Peyer's patch (tissue), 4 donors: ENCODE measurements around the gene HCN2. TPM values are rescaled to one million over a fixed set of nuclear protein-coding genes. Genes with fewer than 3 reads are reported as not detected.
A peak's percentile ranks its signal among the peaks of the same experiment; 100 is the strongest.

Experiments
- DNase-seq, 3 donors: peaks; one replicate each; pipeline ENCODE4 v3.0.0-alpha.2; 2017 to 2019
- H3K27ac ChIP-seq, 4 donors: fragments of 200-600 bp; sonication (generic); one replicate each; pipeline ENCODE4 v1.5.1; 2016 to 2019
- H3K27me3 ChIP-seq, 2 donors: fragments of 200-600 bp; sonication (generic); one replicate each; pipeline ENCODE4 v1.5.1; 2019
- H3K36me3 ChIP-seq, 3 donors: fragments of 200-600 bp; sonication (generic); one replicate each; pipeline ENCODE4 v1.5.1; 2016 to 2019
- H3K4me1 ChIP-seq, 4 donors: fragments of 200-600 bp; sonication (generic); one replicate each; pipeline ENCODE4 v1.5.1; 2016 to 2019
- H3K4me3 ChIP-seq, 4 donors: fragments of 200-600 bp; sonication (generic); 1 replicate in 3 of 4; 2 replicates in 1 of 4; pipeline ENCODE4 v1.5.1; 2016 to 2019; ENCODE audit warnings: mild to moderate bottlenecking in 1 of 4
- H3K9me3 ChIP-seq, 4 donors: fragments of 200-600 bp; sonication (generic); one replicate each; pipeline ENCODE4 v1.5.1; 2016 to 2019; ENCODE audit warnings: mild to moderate bottlenecking in 1 of 4
- CTCF ChIP-seq, 6 experiments: fragments of 450-650 bp in 4 of 6; fragments of 200-600 bp in 2 of 6; sonication (generic) in 1 of 6; IDR thresholded peaks; one replicate each; pipeline ENCODE4 v1.5.1; 2017 to 2019; ENCODE audit warnings: antibody characterized with exemption in 6 of 6, mild to moderate bottlenecking in 3 of 6, moderate library complexity in 1 of 6
- POLR2A ChIP-seq, 2 donors: fragments of 450-650 bp; IDR thresholded peaks; one replicate each; pipeline ENCODE4 v1.5.1; 2017; ENCODE audit warnings: antibody characterized with exemption in 2 of 2, mild to moderate bottlenecking in 2 of 2, moderate library complexity in 2 of 2
- total RNA-seq, 4 donors: library from RNA; depleted of rRNA; stranded (reverse); fragments of >200 nt; gene quantifications; one replicate each; pipeline ENCODE4 v1.1.0, GENCODE V29; 2016

Gene HCN2
- total RNA-seq, 4 donors from 2014 or later = not detected

- TF ChIP-seq CTCF (IDR thresholded peaks at IDR 0.05) (no peak), POLR2A (IDR thresholded peaks at IDR 0.05) (no peak)
- Histone ChIP-seq H3K27ac (no peak overlapping the region), H3K27me3 (peaks cover 0 to 21% of the 10 kb centered on the region in 2 donors)
Observed at GRCh38 chr19:585551-586110, 4.0 kb upstream of the HCN2 start.

GRCh38 chr19:588093-588740 is 1.5 kb upstream of the HCN2 start:
- no peak for TF ChIP-seq POLR2A (IDR thresholded peaks at IDR 0.05)
- TF ChIP-seq CTCF (IDR thresholded peaks at IDR 0.05) = peak in 4 of 6 experiments; percentile 37 to 46 (median 39)
- peaks cover 0 to 36% of the 10 kb centered on the region in 2 donors for H3K27me3 ChIP-seq
- H3K4me3 ChIP-seq = no peak overlapping the region
- peaks cover 0 to 3% (median 0%) of the 10 kb centered on the region in 3 donors for H3K36me3 ChIP-seq
- H3K4me1 ChIP-seq = peaks cover 0 to 32% (median 10%) of the 10 kb centered on the region in 4 donors
- peak; percentile 37 to 77 (median 71) for DNase-seq
- no peak overlapping the region for H3K27ac ChIP-seq
- no peaks in the 10 kb centered on the region for H3K9me3 ChIP-seq

More at GRCh38 chr19:585551-586110, 4.0 kb upstream of the HCN2 start:
- Histone ChIP-seq H3K4me1 (peaks cover 0 to 26% (median 8%) of the 10 kb centered on the region in 4 donors), H3K36me3 (peaks cover 0 to 29% (median 0%) of the 10 kb centered on the region in 3 donors), H3K9me3 (no peaks in the 10 kb centered on the region), H3K4me3 (no peak overlapping the region)
- no peak for DNase-seq

GRCh38 chr19:588741-589692 is 664 bp upstream of the HCN2 start:
- Histone ChIP-seq H3K4me3 (peak overlapping the region in 2 of 4 donors; percentile 16 to 30), H3K9me3 (no peaks in the 10 kb centered on the region), H3K4me1 (peaks cover 0 to 28% (median 10%) of the 10 kb centered on the region in 4 donors), H3K27me3 (peaks cover 0 to 36% of the 10 kb centered on the region in 2 donors), H3K36me3 (no peaks in the 10 kb centered on the region), H3K27ac (no peak overlapping the region)
- no peak for TF ChIP-seq CTCF (IDR thresholded peaks at IDR 0.05)
- no peak for TF ChIP-seq POLR2A (IDR thresholded peaks at IDR 0.05)
- DNase-seq = no peak

- peak overlapping the region in 3 of 4 donors; percentile 22 to 35 (median 34) for H3K4me3 ChIP-seq
- no peak overlapping the region for H3K27ac ChIP-seq
- H3K4me1 ChIP-seq = peaks cover 0 to 23% (median 10%) of the 10 kb centered on the region in 4 donors
- peaks cover 0 to 36% of the 10 kb centered on the region in 2 donors for H3K27me3 ChIP-seq
- TF ChIP-seq POLR2A (IDR thresholded peaks at IDR 0.05) = no peak
- no peak for TF ChIP-seq CTCF (IDR thresholded peaks at IDR 0.05)
- H3K36me3 ChIP-seq = no peaks in the 10 kb centered on the region
- DNase-seq = no peak
- no peaks in the 10 kb centered on the region for H3K9me3 ChIP-seq
Observed at GRCh38 chr19:590396-590745, 690 bp downstream of the HCN2 start.

GRCh38 chr19:590750-591098 is 1.0 kb downstream of the HCN2 start:
- no peak for TF ChIP-seq CTCF (IDR thresholded peaks at IDR 0.05)
- no peak for TF ChIP-seq POLR2A (IDR thresholded peaks at IDR 0.05)
- Histone ChIP-seq H3K27me3 (peaks cover 0 to 36% of the 10 kb centered on the region in 2 donors), H3K4me1 (peaks cover 0 to 23% (median 10%) of the 10 kb centered on the region in 4 donors), H3K36me3 (no peaks in the 10 kb centered on the region), H3K9me3 (no peaks in the 10 kb centered on the region), H3K27ac (no peak overlapping the region), H3K4me3 (peak overlapping the region in 3 of 4 donors; percentile 22 to 35 (median 34))
- DNase-seq = no peak
